GM19023 (cell line): ENCODE measurements around the gene PCDHB11.
"Not testable (repeated sequence)": the region's sequence is repeated elsewhere in the genome, so short reads cannot be mapped to it uniquely, and the experiment has no call there.

ENCODE experiments used
- ATAC-seq: cut with Tn5 transposase; IDR thresholded peaks from one replicate; pipeline ENCODE4 v1.9.1; 2021; ENCODE audit warnings: mild to moderate bottlenecking, moderate library complexity; ENCODE audit not compliant: unreplicated experiment

Gene PCDHB11

DNA sequence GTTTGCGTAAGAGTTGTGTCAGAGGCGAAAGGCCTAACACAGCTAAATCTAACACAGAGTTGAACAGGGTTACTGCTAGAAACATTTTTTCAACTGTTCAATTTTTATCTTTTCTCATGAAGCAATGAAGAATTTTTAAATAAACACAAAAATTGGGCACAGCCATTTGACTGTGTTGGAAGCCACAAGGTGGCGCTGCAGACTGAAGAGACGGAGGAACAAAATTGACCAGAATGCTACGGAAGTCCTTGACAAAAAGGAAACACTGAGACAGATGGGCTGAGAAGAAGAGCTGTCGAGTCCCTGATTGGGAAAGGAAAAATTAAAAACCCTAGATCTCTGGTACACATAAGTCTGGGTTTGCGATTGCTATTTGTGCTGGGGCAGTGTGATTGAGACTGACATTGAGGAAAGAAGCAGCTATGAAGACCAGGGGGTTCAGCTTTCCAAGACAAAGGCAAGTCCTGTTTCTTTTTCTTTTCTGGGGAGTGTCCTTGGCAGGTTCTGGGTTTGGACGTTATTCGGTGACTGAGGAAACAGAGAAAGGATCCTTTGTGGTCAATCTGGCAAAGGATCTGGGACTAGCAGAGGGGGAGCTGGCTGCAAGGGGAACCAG lies 12.4 kb upstream of the PCDHB11 start, which contains the start of gene PCDHB9:
TSS of gene PCDHB9 (plus strand) at position 265 of the 616 bp plus-strand sequence. CDS start at position 423, 158 bp downstream.
- no peak for ATAC-seq

DNA sequence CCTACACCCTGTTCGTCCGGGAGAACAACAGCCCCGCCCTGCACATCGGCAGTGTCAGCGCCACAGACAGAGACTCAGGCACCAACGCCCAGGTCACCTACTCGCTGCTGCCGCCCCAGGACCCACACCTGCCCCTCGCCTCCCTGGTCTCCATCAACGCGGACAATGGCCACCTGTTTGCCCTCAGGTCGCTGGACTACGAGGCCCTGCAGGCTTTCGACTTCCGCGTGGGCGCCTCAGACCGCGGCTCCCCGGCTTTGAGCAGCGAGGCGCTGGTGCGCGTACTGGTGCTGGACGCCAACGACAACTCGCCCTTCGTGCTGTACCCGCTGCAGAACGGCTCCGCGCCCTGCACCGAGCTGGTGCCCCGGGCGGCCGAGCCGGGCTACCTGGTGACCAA lies 10.7 kb upstream of the PCDHB11 start:
- not testable (repeated sequence) for ATAC-seq

DNA sequence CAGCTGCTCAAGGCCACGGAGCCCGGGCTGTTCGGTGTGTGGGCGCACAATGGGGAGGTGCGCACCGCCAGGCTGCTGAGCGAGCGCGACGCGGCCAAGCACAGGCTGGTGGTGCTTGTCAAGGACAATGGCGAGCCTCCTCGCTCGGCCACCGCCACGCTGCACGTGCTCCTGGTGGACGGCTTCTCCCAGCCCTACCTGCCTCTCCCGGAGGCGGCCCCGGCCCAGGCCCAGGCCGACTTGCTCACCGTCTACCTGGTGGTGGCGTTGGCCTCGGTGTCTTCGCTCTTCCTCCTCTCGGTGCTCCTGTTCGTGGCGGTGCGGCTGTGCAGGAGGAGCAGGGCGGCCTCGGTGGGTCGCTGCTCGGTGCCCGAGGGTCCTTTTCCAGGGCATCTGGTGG lies 10.3 kb upstream of the PCDHB11 start:
- ATAC-seq: not testable (repeated sequence)

DNA sequence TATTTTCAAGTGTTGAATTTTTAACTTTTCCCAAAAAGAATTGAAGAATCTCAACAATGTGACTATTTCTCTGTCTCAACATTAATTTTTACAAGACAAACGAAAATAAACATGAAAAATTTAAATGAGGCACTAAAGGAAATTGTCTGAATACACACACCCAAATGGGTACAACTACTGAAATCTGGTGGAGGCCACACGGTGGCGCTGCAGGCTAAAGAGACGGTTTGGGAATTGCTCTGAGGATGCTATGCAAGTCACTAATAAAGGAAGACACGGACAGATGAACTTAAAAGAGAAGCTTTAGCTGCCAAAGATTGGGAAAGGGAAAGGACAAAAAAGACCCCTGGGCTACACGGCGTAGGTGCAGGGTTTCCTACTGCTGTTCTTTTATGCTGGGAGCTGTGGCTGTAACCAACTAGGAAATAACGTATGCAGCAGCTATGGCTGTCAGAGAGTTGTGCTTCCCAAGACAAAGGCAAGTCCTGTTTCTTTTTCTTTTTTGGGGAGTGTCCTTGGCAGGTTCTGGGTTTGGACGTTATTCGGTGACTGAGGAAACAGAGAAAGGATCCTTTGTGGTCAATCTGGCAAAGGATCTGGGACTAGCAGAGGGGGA lies 7.2 kb upstream of the PCDHB11 start, which contains the start of gene PCDHB10:
TSS of gene PCDHB10 (plus strand) at position 244 of the 616 bp plus-strand sequence. CDS start at position 444, 200 bp downstream.
- ATAC-seq: no peak

DNA sequence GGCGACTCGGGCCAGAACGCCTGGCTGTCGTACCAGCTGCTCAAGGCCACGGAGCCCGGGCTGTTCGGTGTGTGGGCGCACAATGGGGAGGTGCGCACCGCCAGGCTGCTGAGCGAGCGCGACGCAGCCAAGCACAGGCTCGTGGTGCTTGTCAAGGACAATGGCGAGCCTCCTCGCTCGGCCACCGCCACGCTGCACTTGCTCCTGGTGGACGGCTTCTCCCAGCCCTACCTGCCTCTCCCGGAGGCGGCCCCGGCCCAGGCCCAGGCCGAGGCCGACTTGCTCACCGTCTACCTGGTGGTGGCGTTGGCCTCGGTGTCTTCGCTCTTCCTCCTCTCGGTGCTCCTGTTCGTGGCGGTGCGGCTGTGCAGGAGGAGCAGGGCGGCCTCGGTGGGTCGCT lies 5.1 kb upstream of the PCDHB11 start:
- ATAC-seq: not testable (repeated sequence)

DNA sequence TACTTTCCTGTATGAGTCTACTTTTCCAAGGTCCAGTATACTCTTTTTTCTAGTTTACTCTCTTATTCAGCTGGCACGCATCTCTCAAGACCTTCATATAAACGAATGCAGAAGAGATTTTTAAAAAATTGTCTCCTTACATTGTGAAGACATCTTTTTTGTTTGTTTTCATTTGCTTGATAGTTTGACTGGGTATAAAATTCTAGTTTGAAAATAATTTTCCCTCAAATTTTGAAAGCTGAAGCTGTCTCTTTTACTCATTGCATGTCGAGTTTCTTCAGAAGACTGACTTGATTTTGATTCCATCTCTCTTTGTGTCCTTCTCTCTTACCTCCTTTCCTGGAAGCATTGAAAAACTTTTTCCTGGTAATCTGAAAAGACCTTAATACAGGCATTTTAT lies 3.1 kb upstream of the PCDHB11 start:
- ATAC-seq: no peak

DNA sequence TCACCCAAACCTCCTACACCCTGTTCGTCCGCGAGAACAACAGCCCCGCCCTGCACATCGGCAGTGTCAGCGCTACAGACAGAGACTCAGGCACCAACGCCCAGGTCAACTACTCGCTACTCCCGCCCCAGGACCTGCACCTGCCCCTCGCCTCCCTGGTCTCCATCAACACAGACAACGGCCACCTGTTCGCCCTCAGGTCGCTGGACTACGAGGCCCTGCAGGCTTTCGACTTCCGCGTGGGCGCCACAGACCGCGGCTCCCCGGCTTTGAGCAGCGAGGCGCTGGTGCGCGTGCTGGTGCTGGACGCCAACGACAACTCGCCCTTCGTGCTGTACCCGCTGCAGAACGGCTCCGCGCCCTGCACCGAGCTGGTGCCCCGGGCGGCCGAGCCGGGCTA lies 1.7 kb downstream of the PCDHB11 start:
- not testable (repeated sequence) for ATAC-seq

DNA sequence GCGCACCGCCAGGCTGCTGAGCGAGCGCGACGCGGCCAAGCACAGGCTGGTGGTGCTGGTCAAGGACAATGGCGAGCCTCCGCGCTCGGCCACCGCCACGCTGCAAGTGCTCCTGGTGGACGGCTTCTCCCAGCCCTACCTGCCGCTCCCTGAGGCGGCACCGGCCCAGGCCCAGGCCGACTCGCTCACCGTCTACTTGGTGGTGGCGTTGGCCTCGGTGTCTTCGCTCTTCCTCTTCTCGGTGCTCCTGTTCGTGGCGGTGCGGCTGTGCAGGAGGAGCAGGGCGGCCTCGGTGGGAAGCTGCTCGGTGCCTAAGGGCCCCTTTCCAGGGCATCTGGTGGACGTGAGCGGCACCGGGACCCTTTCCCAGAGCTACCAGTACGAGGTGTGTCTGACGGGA lies 2.2 kb downstream of the PCDHB11 start:
- not testable (repeated sequence) for ATAC-seq

DNA sequence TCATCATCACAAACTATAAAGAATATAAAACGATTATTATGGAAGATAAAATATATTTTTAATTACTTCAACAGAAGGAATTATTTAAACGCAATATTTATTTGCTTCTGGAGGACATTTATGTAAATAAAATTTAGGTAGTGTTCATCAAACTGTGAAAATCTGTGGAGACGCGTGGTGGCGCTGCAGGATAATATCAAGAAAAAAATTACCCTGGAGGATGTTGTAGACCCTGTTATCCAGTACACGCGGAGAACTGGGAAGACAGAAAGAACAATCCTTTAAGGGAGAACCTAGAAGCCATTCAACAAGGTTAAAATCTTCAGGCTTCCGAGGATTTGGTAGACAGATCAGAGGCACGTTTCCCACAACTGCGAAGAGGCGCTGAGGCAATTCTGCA lies 9.1 kb downstream of the PCDHB11 start, which contains the start of gene PCDHB12:
TSS of gene PCDHB12 (plus strand) at position 242 of the 400 bp plus-strand sequence. CDS start 189 bp downstream, outside the sequence.
- ATAC-seq: no peak

DNA sequence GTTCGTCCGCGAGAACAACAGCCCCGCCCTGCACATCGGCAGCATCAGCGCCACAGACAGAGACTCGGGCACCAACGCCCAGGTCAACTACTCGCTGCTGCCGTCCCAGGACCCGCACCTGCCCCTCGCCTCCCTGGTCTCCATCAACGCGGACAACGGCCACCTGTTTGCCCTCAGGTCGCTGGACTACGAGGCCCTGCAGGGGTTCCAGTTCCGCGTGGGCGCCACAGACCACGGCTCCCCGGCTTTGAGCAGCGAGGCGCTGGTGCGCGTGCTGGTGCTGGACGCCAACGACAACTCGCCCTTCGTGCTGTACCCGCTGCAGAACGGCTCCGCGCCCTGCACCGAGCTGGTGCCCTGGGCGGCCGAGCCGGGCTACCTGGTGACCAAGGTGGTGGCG lies 10.9 kb downstream of the PCDHB11 start:
- ATAC-seq: not testable (repeated sequence)

DNA sequence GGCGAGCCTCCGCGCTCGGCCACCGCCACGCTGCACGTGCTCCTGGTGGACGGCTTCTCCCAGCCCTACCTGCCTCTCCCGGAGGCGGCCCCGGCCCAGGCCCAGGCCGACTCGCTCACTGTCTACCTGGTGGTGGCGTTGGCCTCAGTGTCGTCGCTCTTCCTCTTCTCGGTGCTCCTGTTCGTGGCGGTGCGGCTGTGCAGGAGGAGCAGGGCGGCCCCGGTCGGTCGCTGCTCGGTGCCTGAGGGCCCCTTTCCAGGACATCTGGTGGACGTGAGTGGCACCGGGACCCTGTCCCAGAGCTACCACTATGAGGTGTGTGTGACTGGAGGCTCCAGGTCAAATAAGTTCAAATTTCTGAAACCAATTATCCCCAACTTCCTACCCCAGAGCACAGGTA lies 11.4 kb downstream of the PCDHB11 start:
- ATAC-seq: not testable (repeated sequence)

DNA sequence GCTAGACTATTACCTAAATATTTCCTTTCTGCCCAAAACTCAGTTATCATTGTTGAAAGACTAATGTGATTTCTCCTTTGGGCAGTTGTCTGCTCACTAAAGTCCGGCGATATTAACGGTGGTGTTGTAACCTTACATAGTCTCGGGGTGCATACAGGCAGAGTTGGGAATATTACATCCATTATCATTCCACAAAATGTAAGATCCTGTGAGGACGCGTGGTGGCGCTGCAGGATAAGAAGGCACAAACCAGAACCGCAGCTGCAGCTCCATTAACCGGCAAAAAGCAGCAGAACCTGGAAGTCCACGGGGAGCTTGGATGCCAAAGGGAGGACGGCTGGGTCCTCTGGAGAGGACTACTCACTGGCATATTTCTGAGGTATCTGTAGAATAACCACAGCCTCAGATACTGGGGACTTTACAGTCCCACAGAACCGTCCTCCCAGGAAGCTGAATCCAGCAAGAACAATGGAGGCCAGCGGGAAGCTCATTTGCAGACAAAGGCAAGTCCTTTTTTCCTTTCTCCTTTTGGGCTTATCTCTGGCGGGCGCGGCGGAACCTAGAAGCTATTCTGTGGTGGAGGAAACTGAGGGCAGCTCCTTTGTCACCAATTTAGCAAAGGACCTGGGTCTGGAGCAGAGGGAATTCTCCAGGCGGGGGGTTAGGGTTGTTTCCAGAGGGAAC lies 14.4 kb downstream of the PCDHB11 start, which contains the start of gene PCDHB13:
TSS of gene PCDHB13 (plus strand) at position 264 of the 684 bp plus-strand sequence. CDS start at position 469, 205 bp downstream.
- ATAC-seq: not testable (repeated sequence)

DNA sequence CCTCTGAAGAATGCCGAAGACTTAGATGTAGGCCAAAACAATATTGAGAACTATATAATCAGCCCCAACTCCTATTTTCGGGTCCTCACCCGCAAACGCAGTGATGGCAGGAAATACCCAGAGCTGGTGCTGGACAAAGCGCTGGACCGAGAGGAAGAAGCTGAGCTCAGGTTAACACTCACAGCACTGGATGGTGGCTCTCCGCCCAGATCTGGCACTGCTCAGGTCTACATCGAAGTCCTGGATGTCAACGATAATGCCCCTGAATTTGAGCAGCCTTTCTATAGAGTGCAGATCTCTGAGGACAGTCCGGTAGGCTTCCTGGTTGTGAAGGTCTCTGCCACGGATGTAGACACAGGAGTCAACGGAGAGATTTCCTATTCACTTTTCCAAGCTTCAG lies 15.2 kb downstream of the PCDHB11 start:
- not testable (repeated sequence) for ATAC-seq

DNA sequence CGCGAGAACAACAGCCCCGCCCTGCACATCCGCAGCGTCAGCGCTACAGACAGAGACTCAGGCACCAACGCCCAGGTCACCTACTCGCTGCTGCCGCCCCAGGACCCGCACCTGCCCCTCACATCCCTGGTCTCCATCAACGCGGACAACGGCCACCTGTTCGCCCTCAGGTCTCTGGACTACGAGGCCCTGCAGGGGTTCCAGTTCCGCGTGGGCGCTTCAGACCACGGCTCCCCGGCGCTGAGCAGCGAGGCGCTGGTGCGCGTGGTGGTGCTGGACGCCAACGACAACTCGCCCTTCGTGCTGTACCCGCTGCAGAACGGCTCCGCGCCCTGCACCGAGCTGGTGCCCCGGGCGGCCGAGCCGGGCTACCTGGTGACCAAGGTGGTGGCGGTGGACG lies 16.1 kb downstream of the PCDHB11 start:
- not testable (repeated sequence) for ATAC-seq

DNA sequence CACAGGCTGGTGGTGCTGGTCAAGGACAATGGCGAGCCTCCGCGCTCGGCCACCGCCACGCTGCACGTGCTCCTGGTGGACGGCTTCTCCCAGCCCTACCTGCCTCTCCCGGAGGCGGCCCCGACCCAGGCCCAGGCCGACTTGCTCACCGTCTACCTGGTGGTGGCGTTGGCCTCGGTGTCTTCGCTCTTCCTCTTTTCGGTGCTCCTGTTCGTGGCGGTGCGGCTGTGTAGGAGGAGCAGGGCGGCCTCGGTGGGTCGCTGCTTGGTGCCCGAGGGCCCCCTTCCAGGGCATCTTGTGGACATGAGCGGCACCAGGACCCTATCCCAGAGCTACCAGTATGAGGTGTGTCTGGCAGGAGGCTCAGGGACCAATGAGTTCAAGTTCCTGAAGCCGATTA lies 16.6 kb downstream of the PCDHB11 start:
- not testable (repeated sequence) for ATAC-seq

DNA sequence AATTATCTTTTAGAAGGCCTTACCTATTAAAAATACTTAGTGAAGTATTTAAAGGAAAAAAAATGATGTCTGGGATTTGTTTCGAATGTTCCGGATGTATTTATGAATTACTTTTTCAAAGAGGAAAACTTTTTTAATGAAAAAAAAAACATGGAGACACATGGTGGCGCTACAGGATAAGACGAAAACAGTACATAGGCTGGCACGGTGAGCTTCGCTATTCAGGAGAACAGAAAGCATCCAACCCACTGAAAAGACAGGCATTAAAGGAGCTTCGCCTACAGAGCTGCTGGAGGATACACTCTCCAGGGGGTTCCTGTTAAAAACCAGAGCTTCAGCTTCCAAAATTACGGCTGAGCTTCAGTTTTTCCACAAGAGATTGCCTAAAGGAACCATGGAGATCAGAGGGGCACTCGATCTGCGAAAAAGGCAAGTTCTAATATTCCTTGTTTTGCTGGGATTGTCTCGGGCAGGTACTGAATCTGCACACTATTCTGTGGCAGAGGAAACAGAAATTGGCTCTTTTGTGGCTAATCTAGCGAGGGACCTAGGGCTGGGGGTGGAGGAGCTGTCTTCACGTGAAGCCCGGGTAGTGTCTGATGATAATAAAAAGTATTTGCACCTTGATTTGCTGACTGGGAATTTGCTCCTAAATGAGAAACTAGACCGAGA lies 23.8 kb downstream of the PCDHB11 start, which contains the start of gene PCDHB14:
TSS of gene PCDHB14 (plus strand) at position 232 of the 672 bp plus-strand sequence. CDS start at position 395, 163 bp downstream.
- no peak for ATAC-seq

DNA sequence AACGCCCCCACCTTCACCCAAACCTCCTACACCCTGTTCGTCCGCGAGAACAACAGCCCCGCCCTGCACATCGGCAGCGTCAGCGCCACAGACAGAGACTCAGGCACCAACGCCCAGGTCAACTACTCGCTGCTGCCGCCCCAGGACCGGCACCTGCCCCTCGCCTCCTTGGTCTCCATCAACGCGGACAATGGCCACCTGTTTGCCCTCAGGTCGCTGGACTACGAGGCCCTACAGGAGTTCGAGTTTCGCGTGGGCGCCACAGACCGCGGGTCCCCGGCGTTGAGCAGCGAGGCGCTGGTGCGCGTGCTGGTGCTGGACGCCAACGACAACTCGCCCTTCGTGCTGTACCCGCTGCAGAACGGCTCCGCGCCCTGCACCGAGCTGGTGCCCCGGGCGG lies 25.4 kb downstream of the PCDHB11 start:
- not testable (repeated sequence) for ATAC-seq

DNA sequence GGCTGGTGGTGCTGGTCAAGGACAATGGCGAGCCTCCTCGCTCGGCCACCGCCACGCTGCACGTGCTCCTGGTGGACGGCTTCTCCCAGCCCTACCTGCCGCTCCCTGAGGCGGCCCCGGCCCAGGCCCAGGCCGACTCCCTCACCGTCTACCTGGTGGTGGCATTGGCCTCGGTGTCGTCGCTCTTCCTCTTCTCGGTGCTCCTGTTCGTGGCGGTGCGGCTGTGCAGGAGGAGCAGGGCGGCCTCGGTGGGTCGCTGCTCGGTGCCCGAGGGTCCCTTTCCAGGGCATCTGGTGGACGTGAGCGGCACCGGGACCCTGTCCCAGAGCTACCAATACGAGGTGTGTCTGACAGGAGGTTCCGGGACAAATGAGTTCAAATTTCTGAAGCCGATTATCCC lies 26.0 kb downstream of the PCDHB11 start:
- not testable (repeated sequence) for ATAC-seq

DNA sequence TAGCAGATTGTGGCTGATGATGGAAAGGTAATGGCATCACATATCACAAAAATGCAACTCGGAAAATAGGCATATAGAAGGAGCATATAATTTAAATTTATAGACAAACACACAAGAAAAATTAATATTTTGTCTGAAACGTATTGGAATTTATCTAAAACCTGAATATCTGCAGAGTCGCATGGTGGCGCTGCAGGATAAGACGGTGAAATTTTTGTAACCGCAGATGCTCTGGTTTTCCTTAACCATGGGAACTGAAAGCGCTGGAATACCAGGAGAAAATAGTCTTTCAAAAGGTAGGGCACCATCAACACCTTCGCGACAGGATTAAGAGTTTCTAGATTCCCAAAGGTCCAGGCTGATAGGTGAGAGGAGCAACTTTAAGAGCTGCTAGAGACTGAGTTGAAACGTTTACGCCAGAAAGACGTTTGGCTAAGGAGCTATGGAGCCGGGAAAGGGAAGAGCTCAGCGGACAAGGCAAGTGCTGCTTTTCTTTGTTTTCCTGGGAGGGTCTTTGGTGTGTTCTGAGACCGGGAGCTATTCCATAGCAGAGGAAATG lies 34.8 kb downstream of the PCDHB11 start:
- no peak for ATAC-seq

DNA sequence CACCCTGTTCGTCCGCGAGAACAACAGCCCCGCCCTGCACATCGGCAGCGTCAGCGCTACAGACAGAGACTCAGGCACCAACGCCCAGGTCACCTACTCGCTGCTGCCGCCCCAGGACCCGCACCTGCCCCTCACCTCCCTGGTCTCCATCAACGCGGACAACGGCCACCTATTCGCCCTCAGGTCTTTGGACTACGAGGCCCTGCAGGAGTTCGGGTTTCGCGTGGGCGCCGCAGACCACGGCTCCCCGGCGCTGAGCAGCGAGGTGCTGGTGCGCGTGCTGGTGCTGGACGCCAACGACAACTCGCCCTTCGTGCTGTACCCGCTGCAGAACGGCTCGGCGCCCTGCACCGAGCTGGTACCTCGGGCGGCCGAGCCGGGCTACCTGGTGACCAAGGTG lies 36.5 kb downstream of the PCDHB11 start:
- ATAC-seq: not testable (repeated sequence)
